ENCODE results near the gene UTP4. TPM values are rescaled to one million over a fixed set of nuclear protein-coding genes. Genes with fewer than 3 reads are reported as not detected.
"Not testable (repeated sequence)": the region's sequence is repeated elsewhere in the genome, so short reads cannot be mapped to it uniquely, and the experiment has no call there.

Gene UTP4
- polyA plus RNA-seq, 4 donors, result 52.1 to 65.4 (median 60.8) TPM

GRCh38 chr16:69126801-69127200, 5.6 kb upstream of the UTP4 start:
- not testable (repeated sequence) for DNase-seq (ENCODE audit: low read depth in 4 of 4, low spot score in 2 of 4)

GRCh38 chr16:69127966-69128510, 4.4 kb upstream of the UTP4 start:
- no peak for DNase-seq (ENCODE audit: low read depth in 4 of 4, low spot score in 2 of 4)

GRCh38 chr16:69130461-69130860, 2.0 kb upstream of the UTP4 start:
- DNase-seq (ENCODE audit: low read depth in 4 of 4, low spot score in 2 of 4), result no peak

- no peak for DNase-seq (ENCODE audit: low read depth in 4 of 4, low spot score in 2 of 4)
These were observed 1.1 kb upstream of the UTP4 start for GRCh38 chr16:69131167-69131838.

- DNase-seq (ENCODE audit: low read depth in 4 of 4, low spot score in 2 of 4), result peak in 3 of 4 donors; percentile 62 to 68 (median 65)
These were observed 518 bp upstream of the UTP4 start for GRCh38 chr16:69131839-69132423.

- no peak for DNase-seq (ENCODE audit: low read depth in 4 of 4, low spot score in 2 of 4)
These were observed 1.0 kb downstream of the UTP4 start for GRCh38 chr16:69133373-69133954.

GRCh38 chr16:69138608-69139007, 6.2 kb downstream of the UTP4 start:
- DNase-seq (ENCODE audit: low read depth in 4 of 4, low spot score in 2 of 4), result no peak

- not testable (repeated sequence) for DNase-seq (ENCODE audit: low read depth in 4 of 4, low spot score in 2 of 4)
These were observed 7.0 kb downstream of the UTP4 start for GRCh38 chr16:69139464-69139863.

- DNase-seq (ENCODE audit: low read depth in 4 of 4, low spot score in 2 of 4), result no peak
These were observed 8.6 kb downstream of the UTP4 start for GRCh38 chr16:69141014-69141413.

GRCh38 chr16:69141936-69142335, 9.5 kb downstream of the UTP4 start:
- DNase-seq (ENCODE audit: low read depth in 4 of 4, low spot score in 2 of 4), result no peak

GRCh38 chr16:69143116-69143515, 10.7 kb downstream of the UTP4 start:
- DNase-seq (ENCODE audit: low read depth in 4 of 4, low spot score in 2 of 4), result no peak

- DNase-seq (ENCODE audit: low read depth in 4 of 4, low spot score in 2 of 4), result no peak
These were observed 13.2 kb downstream of the UTP4 start for GRCh38 chr16:69145658-69146057.

GRCh38 chr16:69149621-69150020, 17.2 kb downstream of the UTP4 start:
- DNase-seq (ENCODE audit: low read depth in 4 of 4, low spot score in 2 of 4), result not testable (repeated sequence)

- peak in 2 of 4 donors; percentile 68 to 76 for DNase-seq (ENCODE audit: low read depth in 4 of 4, low spot score in 2 of 4)
These were observed 17.9 kb downstream of the UTP4 start for GRCh38 chr16:69150146-69150865.

- no peak for DNase-seq (ENCODE audit: low read depth in 4 of 4, low spot score in 2 of 4)
These were observed 24.7 kb downstream of the UTP4 start for GRCh38 chr16:69157196-69157595.

- no peak for DNase-seq (ENCODE audit: low read depth in 4 of 4, low spot score in 2 of 4)
These were observed 27.7 kb downstream of the UTP4 start for GRCh38 chr16:69160192-69160591.

GRCh38 chr16:69165584-69165983, 33.1 kb downstream of the UTP4 start:
- DNase-seq (ENCODE audit: low read depth in 4 of 4, low spot score in 2 of 4), result no peak

- no peak for DNase-seq (ENCODE audit: low read depth in 4 of 4, low spot score in 2 of 4)
These were observed 33.9 kb downstream of the UTP4 start for GRCh38 chr16:69166221-69166833.

- DNase-seq (ENCODE audit: low read depth in 4 of 4, low spot score in 2 of 4), result no peak
These were observed 34.8 kb downstream of the UTP4 start for GRCh38 chr16:69166946-69167930.

- DNase-seq (ENCODE audit: low read depth in 4 of 4, low spot score in 2 of 4), result no peak
These were observed 36.6 kb downstream of the UTP4 start for GRCh38 chr16:69169051-69169450.
